ENCODE measurements around the gene TEX36. TPM values are rescaled to one million over a fixed set of nuclear protein-coding genes. Genes with fewer than 3 reads are reported as not detected.

Gene TEX36
- total RNA-seq, 2 donors from 2014 or later, result not detected

GRCh38 chr10:125628104-125629049, 54.6 kb downstream of the TEX36 start:
- no peak for ATAC-seq
- H3K27me3 ChIP-seq, result no peaks in the 10 kb centered on the region
- peaks cover 14% of the 10 kb centered on the region for H3K4me1 ChIP-seq
- no peaks in the 10 kb centered on the region for H3K9me3 ChIP-seq
- H3K27ac ChIP-seq, result no peak overlapping the region
- H3K4me3 ChIP-seq, result no peak overlapping the region
- H3K36me3 ChIP-seq (replicated peaks in 1 of 2; ENCODE audit: insufficient read depth in 1 of 2, low read depth in 2 of 2), result no peaks in the 10 kb centered on the region
- WGBS, 2 donors, result 77 to 84% methylated on average over 11 of the region's 11 CpGs
- no peak for TF ChIP-seq POLR2A (IDR thresholded peaks at IDR 0.05)
- TF ChIP-seq, protein P1, sequence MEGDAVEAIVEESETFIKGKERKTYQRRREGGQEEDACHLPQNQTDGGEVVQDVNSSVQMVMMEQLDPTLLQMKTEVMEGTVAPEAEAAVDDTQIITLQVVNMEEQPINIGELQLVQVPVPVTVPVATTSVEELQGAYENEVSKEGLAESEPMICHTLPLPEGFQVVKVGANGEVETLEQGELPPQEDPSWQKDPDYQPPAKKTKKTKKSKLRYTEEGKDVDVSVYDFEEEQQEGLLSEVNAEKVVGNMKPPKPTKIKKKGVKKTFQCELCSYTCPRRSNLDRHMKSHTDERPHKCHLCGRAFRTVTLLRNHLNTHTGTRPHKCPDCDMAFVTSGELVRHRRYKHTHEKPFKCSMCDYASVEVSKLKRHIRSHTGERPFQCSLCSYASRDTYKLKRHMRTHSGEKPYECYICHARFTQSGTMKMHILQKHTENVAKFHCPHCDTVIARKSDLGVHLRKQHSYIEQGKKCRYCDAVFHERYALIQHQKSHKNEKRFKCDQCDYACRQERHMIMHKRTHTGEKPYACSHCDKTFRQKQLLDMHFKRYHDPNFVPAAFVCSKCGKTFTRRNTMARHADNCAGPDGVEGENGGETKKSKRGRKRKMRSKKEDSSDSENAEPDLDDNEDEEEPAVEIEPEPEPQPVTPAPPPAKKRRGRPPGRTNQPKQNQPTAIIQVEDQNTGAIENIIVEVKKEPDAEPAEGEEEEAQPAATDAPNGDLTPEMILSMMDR (IDR thresholded peaks at IDR 0.05), result no peak
- no peak for DNase-seq
- intact Hi-C loops (cut with DNase I), result no loop called here

- ATAC-seq, result no peak
- intact Hi-C loops (cut with DNase I), result no loop called here
- H3K4me1 ChIP-seq, result peaks cover 14% of the 10 kb centered on the region
- no peak overlapping the region for H3K4me3 ChIP-seq
- H3K36me3 ChIP-seq (replicated peaks in 1 of 2; ENCODE audit: insufficient read depth in 1 of 2, low read depth in 2 of 2), result no peaks in the 10 kb centered on the region
- H3K27me3 ChIP-seq, result no peaks in the 10 kb centered on the region
- 70 to 83% methylated on average over 4 of the region's 4 CpGs for WGBS, 2 donors
- no peak for DNase-seq
- TF ChIP-seq, protein P1 (IDR thresholded peaks at IDR 0.05), result no peak
- no peak for TF ChIP-seq POLR2A (IDR thresholded peaks at IDR 0.05)
- H3K9me3 ChIP-seq, result no peaks in the 10 kb centered on the region
- H3K27ac ChIP-seq, result no peak overlapping the region
Observed at GRCh38 chr10:125627646-125628045, 55.3 kb downstream of the TEX36 start.

- Histone ChIP-seq H3K4me1 (peaks cover 14% of the 10 kb centered on the region), H3K27me3 (no peaks in the 10 kb centered on the region), H3K36me3 (replicated peaks in 1 of 2; ENCODE audit: insufficient read depth in 1 of 2, low read depth in 2 of 2) (no peaks in the 10 kb centered on the region), H3K27ac (no peak overlapping the region), H3K4me3 (no peak overlapping the region), H3K9me3 (no peaks in the 10 kb centered on the region)
- TF ChIP-seq, protein P1 (IDR thresholded peaks at IDR 0.05), result no peak
- TF ChIP-seq POLR2A (IDR thresholded peaks at IDR 0.05), result no peak
- ATAC-seq (no peak), DNase-seq (no peak)
- intact Hi-C loops (cut with DNase I), result no loop called here
- WGBS, 2 donors, result 71 to 82% methylated on average over 6 of the region's 6 CpGs
Observed at GRCh38 chr10:125626671-125627070, 56.3 kb downstream of the TEX36 start.

- H3K9me3 ChIP-seq, result no peaks in the 10 kb centered on the region
- TF ChIP-seq, protein P1 (IDR thresholded peaks at IDR 0.05), result no peak
- no peak for TF ChIP-seq POLR2A (IDR thresholded peaks at IDR 0.05)
- no peak for ATAC-seq
- no peak overlapping the region for H3K27ac ChIP-seq
- DNase-seq, result no peak
- no peaks in the 10 kb centered on the region for H3K27me3 ChIP-seq
- 88 to 89% methylated on average over 12 of the region's 12 CpGs for WGBS, 2 donors
- peaks cover 14% of the 10 kb centered on the region for H3K4me1 ChIP-seq
- intact Hi-C loops (cut with DNase I), result no loop called here
- H3K4me3 ChIP-seq, result no peak overlapping the region
- H3K36me3 ChIP-seq (replicated peaks in 1 of 2; ENCODE audit: insufficient read depth in 1 of 2, low read depth in 2 of 2), result no peaks in the 10 kb centered on the region
Observed at GRCh38 chr10:125625586-125625985, 57.4 kb downstream of the TEX36 start.

Measured in body of pancreas (tissue), 4 donors.